GM15510 (cell line): ENCODE measurements around the gene CHN2.

Experiments
- POLR2A ChIP-seq: IDR thresholded peaks from 3 replicates; pipeline ENCODE4 v1.6.1; 2011; ENCODE audit warnings: borderline replicate concordance; ENCODE audit not compliant: insufficient read length; ENCODE audit errors: extremely low read depth

The CHN2 gene

GRCh38 chr7:29478687-29479240 lies 284.2 kb downstream of the CHN2 start:
- TF ChIP-seq POLR2A: no peak

GRCh38 chr7:29479301-29480200 lies 285.0 kb downstream of the CHN2 start:
- TF ChIP-seq POLR2A: no peak

- TF ChIP-seq POLR2A: no peak
Measured at GRCh38 chr7:29480451-29480850, 285.9 kb downstream of the CHN2 start.

- no peak for TF ChIP-seq POLR2A
Measured at GRCh38 chr7:29480934-29481651, 286.5 kb downstream of the CHN2 start.

GRCh38 chr7:29482056-29482455 lies 287.5 kb downstream of the CHN2 start:
- no peak for TF ChIP-seq POLR2A

GRCh38 chr7:29483219-29484104 lies 288.9 kb downstream of the CHN2 start:
- no peak for TF ChIP-seq POLR2A

- no peak for TF ChIP-seq POLR2A
Measured at GRCh38 chr7:29484280-29484679, 289.7 kb downstream of the CHN2 start.

- TF ChIP-seq POLR2A: no peak
Measured at GRCh38 chr7:29485339-29486190, 291.0 kb downstream of the CHN2 start.

GRCh38 chr7:29486191-29486700 lies 291.7 kb downstream of the CHN2 start:
- no peak for TF ChIP-seq POLR2A

- TF ChIP-seq POLR2A: no peak
Measured at GRCh38 chr7:29487424-29487823, 292.8 kb downstream of the CHN2 start.

- TF ChIP-seq POLR2A: no peak
Measured at GRCh38 chr7:29488203-29488970, 293.8 kb downstream of the CHN2 start.

- no peak for TF ChIP-seq POLR2A
Measured at GRCh38 chr7:29488977-29489376, 294.4 kb downstream of the CHN2 start.
